ENCODE data around the gene VIT. TPM values are rescaled to one million over a fixed set of nuclear protein-coding genes. Genes with fewer than 3 reads are reported as not detected.

Gene VIT
- total RNA-seq, 6 experiments from 2014 or later = not detected

DNA sequence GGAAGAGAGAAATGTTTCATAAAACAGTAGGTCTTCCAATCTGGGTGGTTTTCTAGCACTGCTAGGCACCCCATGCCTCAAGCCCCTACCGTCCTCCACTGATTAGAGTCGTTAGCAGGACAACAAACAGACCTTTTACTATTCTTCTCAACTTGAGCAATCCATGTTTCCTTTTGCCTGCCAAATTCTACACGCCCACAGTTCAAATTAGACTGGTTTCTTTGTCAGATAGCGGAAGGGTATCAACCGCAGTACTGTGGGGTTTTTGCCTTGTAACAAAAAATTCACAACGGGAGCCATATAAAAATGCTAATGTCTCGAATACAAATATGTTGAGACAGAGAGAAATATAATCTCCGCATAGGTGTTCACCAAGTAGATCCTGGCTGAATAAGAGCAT lies 59.9 kb downstream of the VIT start:
- H3K36me3 ChIP-seq = no peaks in the 10 kb centered on the region
- H3K4me1 ChIP-seq = no peaks in the 10 kb centered on the region
- TF ChIP-seq, protein P1, sequence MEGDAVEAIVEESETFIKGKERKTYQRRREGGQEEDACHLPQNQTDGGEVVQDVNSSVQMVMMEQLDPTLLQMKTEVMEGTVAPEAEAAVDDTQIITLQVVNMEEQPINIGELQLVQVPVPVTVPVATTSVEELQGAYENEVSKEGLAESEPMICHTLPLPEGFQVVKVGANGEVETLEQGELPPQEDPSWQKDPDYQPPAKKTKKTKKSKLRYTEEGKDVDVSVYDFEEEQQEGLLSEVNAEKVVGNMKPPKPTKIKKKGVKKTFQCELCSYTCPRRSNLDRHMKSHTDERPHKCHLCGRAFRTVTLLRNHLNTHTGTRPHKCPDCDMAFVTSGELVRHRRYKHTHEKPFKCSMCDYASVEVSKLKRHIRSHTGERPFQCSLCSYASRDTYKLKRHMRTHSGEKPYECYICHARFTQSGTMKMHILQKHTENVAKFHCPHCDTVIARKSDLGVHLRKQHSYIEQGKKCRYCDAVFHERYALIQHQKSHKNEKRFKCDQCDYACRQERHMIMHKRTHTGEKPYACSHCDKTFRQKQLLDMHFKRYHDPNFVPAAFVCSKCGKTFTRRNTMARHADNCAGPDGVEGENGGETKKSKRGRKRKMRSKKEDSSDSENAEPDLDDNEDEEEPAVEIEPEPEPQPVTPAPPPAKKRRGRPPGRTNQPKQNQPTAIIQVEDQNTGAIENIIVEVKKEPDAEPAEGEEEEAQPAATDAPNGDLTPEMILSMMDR (IDR thresholded peaks at IDR 0.05) = no peak
- no peak for TF ChIP-seq POLR2A (IDR thresholded peaks at IDR 0.05)
- H3K4me3 ChIP-seq = no peak overlapping the region
- no peak overlapping the region for H3K27ac ChIP-seq
- intact Hi-C loops (cut with DNase I) = no loop called here
- no peaks in the 10 kb centered on the region for H3K9me3 ChIP-seq
- no peaks in the 10 kb centered on the region for H3K27me3 ChIP-seq
- DNase-seq = no peak
- ATAC-seq = no peak
- WGBS (ENCODE audit: insufficient coverage, low coverage, low lambda C conversion rate, missing lambda C conversion rate) = 83% methylated on average over 8 of the region's 8 CpGs

DNA sequence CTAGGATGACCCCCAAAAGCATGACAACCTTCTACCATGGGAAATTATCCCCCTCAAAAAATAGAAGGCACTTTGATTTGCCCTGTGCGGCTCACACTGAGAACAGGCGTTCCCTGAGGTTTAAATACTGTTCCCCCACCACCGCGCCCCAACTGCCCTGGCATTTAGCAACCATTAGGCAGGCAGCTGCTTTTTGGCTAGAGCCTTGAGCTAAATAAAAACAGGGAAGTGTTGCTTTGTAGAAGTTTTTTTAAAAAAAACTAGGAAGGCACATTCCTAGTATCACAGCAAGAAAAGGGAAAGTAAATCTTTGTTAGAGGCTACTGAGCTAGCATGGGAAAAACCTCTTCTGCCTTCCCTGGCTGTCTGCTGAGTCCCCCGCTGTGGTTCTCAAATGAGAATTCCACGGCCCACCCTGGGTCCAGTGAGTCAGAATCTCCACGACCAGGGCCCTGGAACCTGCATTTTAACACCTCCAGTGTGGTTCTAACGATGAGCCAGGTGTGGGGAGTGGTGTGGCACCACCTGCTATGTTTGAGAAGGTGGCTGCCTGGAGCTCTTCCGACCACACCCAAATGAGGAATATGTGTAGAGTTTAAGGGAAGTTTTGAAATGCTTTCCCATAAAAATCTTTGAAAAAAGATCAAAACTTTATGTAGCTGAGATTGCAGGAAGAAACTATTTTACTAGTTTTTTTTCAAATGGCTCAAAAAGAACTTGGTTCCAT lies 66.4 kb downstream of the VIT start:
- Histone ChIP-seq H3K9me3 (no peaks in the 10 kb centered on the region), H3K36me3 (no peaks in the 10 kb centered on the region), H3K4me3 (no peak overlapping the region), H3K27ac (no peak overlapping the region), H3K4me1 (no peaks in the 10 kb centered on the region), H3K27me3 (no peaks in the 10 kb centered on the region)
- WGBS (ENCODE audit: insufficient coverage, low coverage, low lambda C conversion rate, missing lambda C conversion rate) = 74% methylated on average over 5 of the region's 9 CpGs
- intact Hi-C loops (cut with DNase I) = no loop called here
- no peak for DNase-seq
- TF ChIP-seq, protein P1 (IDR thresholded peaks at IDR 0.05) = no peak
- no peak for TF ChIP-seq POLR2A (IDR thresholded peaks at IDR 0.05)
- no peak for ATAC-seq

DNA sequence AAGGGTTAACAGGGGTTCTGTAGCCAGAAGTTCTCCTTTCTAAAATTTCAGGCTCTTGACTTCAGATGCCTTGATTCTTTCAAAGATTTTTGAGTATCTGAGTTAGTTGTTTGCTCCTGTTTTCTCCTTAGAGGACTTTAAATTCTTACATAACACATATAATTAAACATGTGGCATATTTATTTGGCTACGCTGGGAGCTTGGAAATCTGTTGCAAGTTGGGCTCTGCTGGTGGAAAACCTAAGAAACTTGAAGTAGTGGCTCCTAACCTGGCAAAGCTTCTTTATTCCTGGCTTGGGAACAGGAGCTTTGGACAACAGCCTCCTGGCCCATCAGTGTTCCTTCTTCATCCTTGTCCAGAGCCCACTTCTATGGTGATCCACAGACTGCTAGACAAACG lies 72.6 kb downstream of the VIT start:
- Histone ChIP-seq H3K27me3 (no peaks in the 10 kb centered on the region), H3K27ac (no peak overlapping the region), H3K4me3 (no peak overlapping the region), H3K4me1 (no peaks in the 10 kb centered on the region), H3K36me3 (no peaks in the 10 kb centered on the region), H3K9me3 (no peaks in the 10 kb centered on the region)
- TF ChIP-seq, protein P1 (IDR thresholded peaks at IDR 0.05) = no peak
- no peak for TF ChIP-seq POLR2A (IDR thresholded peaks at IDR 0.05)
- intact Hi-C loops (cut with DNase I) = no loop called here
- 59% methylated on average over 2 of the region's 2 CpGs for WGBS (ENCODE audit: insufficient coverage, low coverage, low lambda C conversion rate, missing lambda C conversion rate)
- ATAC-seq (no peak), DNase-seq (no peak)

DNA sequence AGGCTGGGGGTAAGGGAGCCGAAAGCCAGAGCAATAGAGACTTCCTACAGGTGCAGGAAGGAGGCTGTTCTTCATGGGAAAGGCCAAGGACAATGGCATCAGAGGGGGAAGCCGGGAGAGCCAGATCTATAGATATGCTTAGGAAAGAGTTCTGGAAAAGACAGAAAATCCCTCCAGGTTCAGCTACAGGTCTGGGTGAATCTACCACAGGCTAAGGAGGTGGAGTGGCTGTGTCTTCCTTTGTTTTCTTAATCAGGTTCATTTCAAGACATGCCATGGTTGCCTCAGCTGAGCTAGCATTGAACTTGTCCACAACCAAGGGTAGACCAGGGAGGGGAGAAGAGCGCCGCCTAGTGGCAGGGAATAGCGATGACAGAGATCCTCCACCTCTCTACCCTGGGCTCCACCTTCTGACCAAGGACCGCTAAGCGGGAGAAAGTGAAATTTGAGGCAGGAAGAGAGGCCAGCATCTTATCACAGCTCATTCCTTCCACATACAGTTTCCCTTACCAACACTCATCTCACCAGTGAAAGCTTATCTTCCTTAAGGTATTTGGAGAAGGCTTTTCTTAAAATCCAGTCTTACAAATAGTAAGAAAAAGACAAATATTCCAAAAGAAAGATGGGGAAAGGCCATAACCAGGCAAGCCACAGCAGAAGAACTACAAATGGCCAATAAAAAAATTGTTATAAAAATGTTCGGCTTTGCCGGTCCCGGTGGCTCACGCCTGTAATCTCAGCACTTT lies 74.2 kb downstream of the VIT start:
- intact Hi-C loops (cut with DNase I) = no loop called here

More for the DNA sequence above, 74.2 kb downstream of the VIT start:
- no peak overlapping the region for H3K27ac ChIP-seq
- TF ChIP-seq POLR2A (IDR thresholded peaks at IDR 0.05) = no peak
- TF ChIP-seq, protein P1 (IDR thresholded peaks at IDR 0.05) = peak in 3 of 4 donors; percentile 27 to 43 (median 40)
- no peak overlapping the region for H3K4me3 ChIP-seq
- H3K9me3 ChIP-seq = no peaks in the 10 kb centered on the region
- H3K4me1 ChIP-seq = no peaks in the 10 kb centered on the region
- no peaks in the 10 kb centered on the region for H3K36me3 ChIP-seq
- DNase-seq = no peak
- 66% methylated on average over 10 of the region's 11 CpGs for WGBS (ENCODE audit: insufficient coverage, low coverage, low lambda C conversion rate, missing lambda C conversion rate)
- ATAC-seq = peak; percentile 46 to 64 (median 54)
- no peaks in the 10 kb centered on the region for H3K27me3 ChIP-seq
